Left lung (tissue), 10 donors: ENCODE results near the gene STIM1. TPM values are rescaled to one million over a fixed set of nuclear protein-coding genes. Genes with fewer than 3 reads are reported as not detected.

ENCODE experiments used
- ATAC-seq: fragments of 200-7000 bp; cut with Tn5 transposase; one replicate; pipeline ENCODE4 v1.9.1; 2020; ENCODE audit warnings: moderate library complexity
- DNase-seq, 4 donors: peaks; one replicate each; pipeline ENCODE4 v3.0.0-alpha.2; 2013 to 2020
- H3K27ac ChIP-seq, 2 donors: fragments of 200-600 bp; sonication (generic) in 1 of 2; one replicate each; pipeline versions ENCODE4 v1.5.0 to v1.8.0; 2020 to 2021
- H3K27me3 ChIP-seq, 2 donors: fragments of 200-600 bp; sonication (generic) in 1 of 2; one replicate each; pipeline versions ENCODE4 v1.5.0 to v1.8.0; 2020 to 2021
- H3K36me3 ChIP-seq, 2 donors: fragments of 200-600 bp; sonication (generic) in 1 of 2; one replicate each; pipeline versions ENCODE4 v1.5.0 to v1.8.0; 2020 to 2021
- H3K4me1 ChIP-seq, 2 donors: fragments of 200-600 bp; one replicate each; pipeline ENCODE4 v1.8.0; 2021
- H3K4me3 ChIP-seq, 2 donors: fragments of 200-600 bp; sonication (generic) in 1 of 2; one replicate each; pipeline versions ENCODE4 v1.5.0 to v1.8.0; 2020 to 2021; ENCODE audit warnings: mild to moderate bottlenecking in 1 of 2
- H3K9me3 ChIP-seq, 2 donors: fragments of 200-600 bp; sonication (generic) in 1 of 2; one replicate each; pipeline versions ENCODE4 v1.5.0 to v1.8.0; 2020 to 2021
- CTCF ChIP-seq, 2 donors: fragments of 200-600 bp; sonication (generic) in 1 of 2; IDR thresholded peaks; one replicate each; pipeline versions ENCODE4 v1.5.0 to v1.8.0; 2021; ENCODE audit warnings: antibody characterized with exemption in 2 of 2
- intact Hi-C, 2 donors: fragments of 100-400 bp; cut with DNase I; formaldehyde crosslinking; loops; one replicate each; pipeline versions ENCODE4 v1.11.2 to v1.14.2; 2022
- polyA plus RNA-seq, 6 donors: library from polyadenylated mRNA; unstranded; fragments of 120-200 nt; gene quantifications; one replicate each; pipeline ENCODE4 v1.2.1, GENCODE V29; 2013; ENCODE audit not compliant: insufficient read length in 6 of 6
- total RNA-seq, 2 donors: library from RNA; stranded (reverse); fragmentation: NEBNext Ultra II Directional; extraction: Animal tissue kit (Norgen Biotek cat#: 25700); gene quantifications; one replicate each; pipeline ENCODE4 v1.2.1, GENCODE V29; 2021
- donor health status: DM: no; HTN: yes; CAD: no.
- donor health status: DM: no; HTN: no; CAD: no.

Gene STIM1
- total and polyA plus RNA-seq, 8 donors: 38.9 to 56.0 (median 49.8) TPM

- peaks cover 0 to 64% of the 10 kb centered on the region in 2 donors for H3K36me3 ChIP-seq
- intact Hi-C loops: no loop called here
- no peak for ATAC-seq
- TF ChIP-seq CTCF (IDR thresholded peaks at IDR 0.05): no peak
- no peaks in the 10 kb centered on the region for H3K4me1 ChIP-seq
- H3K4me3 ChIP-seq: no peak overlapping the region
- H3K9me3 ChIP-seq: no peaks in the 10 kb centered on the region
- no peaks in the 10 kb centered on the region for H3K27me3 ChIP-seq
- no peak for DNase-seq
- no peak overlapping the region for H3K27ac ChIP-seq
Measured at GRCh38 chr11:4083198-4083597, 227.7 kb downstream of the STIM1 start.

GRCh38 chr11:4084406-4085125, 229.1 kb downstream of the STIM1 start:
- Histone ChIP-seq H3K36me3 (peaks cover 0 to 66% of the 10 kb centered on the region in 2 donors), H3K27ac (no peak overlapping the region), H3K9me3 (no peaks in the 10 kb centered on the region), H3K27me3 (no peaks in the 10 kb centered on the region), H3K4me1 (no peaks in the 10 kb centered on the region), H3K4me3 (no peak overlapping the region)
- no peak for TF ChIP-seq CTCF (IDR thresholded peaks at IDR 0.05)
- DNase-seq (no peak), ATAC-seq (no peak)
- intact Hi-C loops: no loop called here

- H3K4me1 ChIP-seq: no peaks in the 10 kb centered on the region
- H3K4me3 ChIP-seq: no peak overlapping the region
- H3K36me3 ChIP-seq: peaks cover 0 to 65% of the 10 kb centered on the region in 2 donors
- H3K27ac ChIP-seq: no peak overlapping the region
- no peaks in the 10 kb centered on the region for H3K27me3 ChIP-seq
- ATAC-seq (no peak), DNase-seq (no peak)
- intact Hi-C loops: no loop called here
- TF ChIP-seq CTCF (IDR thresholded peaks at IDR 0.05): no peak
- no peaks in the 10 kb centered on the region for H3K9me3 ChIP-seq
Measured at GRCh38 chr11:4085575-4085974, 230.1 kb downstream of the STIM1 start.

GRCh38 chr11:4086575-4087353, 231.3 kb downstream of the STIM1 start:
- no peak for TF ChIP-seq CTCF (IDR thresholded peaks at IDR 0.05)
- H3K4me3 ChIP-seq: no peak overlapping the region
- ATAC-seq (no peak), DNase-seq (no peak)
- intact Hi-C loops: no loop called here
- no peaks in the 10 kb centered on the region for H3K9me3 ChIP-seq
- no peaks in the 10 kb centered on the region for H3K27me3 ChIP-seq
- H3K4me1 ChIP-seq: peaks cover 0 to 2% of the 10 kb centered on the region in 2 donors
- no peak overlapping the region for H3K27ac ChIP-seq
- peaks cover 0 to 73% of the 10 kb centered on the region in 2 donors for H3K36me3 ChIP-seq

- H3K4me3 ChIP-seq: no peak overlapping the region
- H3K4me1 ChIP-seq: peaks cover 0 to 5% of the 10 kb centered on the region in 2 donors
- DNase-seq: no peak
- ATAC-seq: no peak
- no peaks in the 10 kb centered on the region for H3K9me3 ChIP-seq
- no peaks in the 10 kb centered on the region for H3K27me3 ChIP-seq
- no peak for TF ChIP-seq CTCF (IDR thresholded peaks at IDR 0.05)
- no peak overlapping the region for H3K27ac ChIP-seq
- intact Hi-C loops: no loop called here
- peaks cover 0 to 66% of the 10 kb centered on the region in 2 donors for H3K36me3 ChIP-seq
Measured at GRCh38 chr11:4087551-4087950, 232.1 kb downstream of the STIM1 start.
